Common myeloid progenitor, CD34-positive (primary cell): Measurements from ENCODE around the gene PRSS2.

Source experiments
- CTCF ChIA-PET: fragments of 350-600 bp; sonication (Branson Sonifier 250); formaldehyde crosslinking; loops from one replicate; lab custom pipeline; 2021; ENCODE audit warnings: antibody characterized with exemption; lab: Charles Lee
- POLR2A ChIA-PET: fragments of 350-600 bp; sonication (Branson Sonifier 250); formaldehyde crosslinking; loops from one replicate; lab custom pipeline; 2021; ENCODE audit warnings: antibody characterized with exemption; lab: Charles Lee
- DNase-seq, 3 donors: peaks; one replicate each; pipeline versions ENCODE4 v3.0.0 to v3.0.0-alpha.2; 2013
- H3K27ac ChIP-seq, 2 experiments: 1 replicate in 1 of 2; 2 replicates in 1 of 2; pipeline ENCODE4 v1.7.0; 2013; ENCODE audit warnings: inconsistent platforms in 2 of 2, low read length in 2 of 2, mild to moderate bottlenecking in 2 of 2, low read depth in 1 of 2, moderate library complexity in 1 of 2; ENCODE audit not compliant: severe bottlenecking in 2 of 2, insufficient read depth in 1 of 2, poor library complexity in 1 of 2
- H3K27me3 ChIP-seq, 5 experiments: replicated peaks in 2 of 5; 1 replicate in 3 of 5; 2 replicates in 2 of 5; pipeline versions ENCODE4 v1.6.1 to v1.7.0; 2013; ENCODE audit warnings: low read length in 4 of 5, mild to moderate bottlenecking in 2 of 5, moderate library complexity in 2 of 5, inconsistent platforms in 1 of 5; ENCODE audit not compliant: insufficient read depth in 5 of 5, control insufficient read depth in 4 of 5
- H3K36me3 ChIP-seq, 4 experiments: 1 replicate in 2 of 4; 2 replicates in 2 of 4; pipeline versions ENCODE4 v1.6.1 to v1.7.0; 2013; ENCODE audit warnings: low read length in 3 of 4, control low read depth in 1 of 4, mild to moderate bottlenecking in 1 of 4; ENCODE audit not compliant: control insufficient read depth in 4 of 4, insufficient read depth in 4 of 4
- H3K4me1 ChIP-seq, 4 experiments: 1 replicate in 3 of 4; 2 replicates in 1 of 4; pipeline versions ENCODE4 v1.6.1 to v1.7.1; 2013; ENCODE audit warnings: low read length in 3 of 4, mild to moderate bottlenecking in 3 of 4, control low read depth in 1 of 4, inconsistent platforms in 1 of 4, moderate library complexity in 1 of 4; ENCODE audit not compliant: control insufficient read depth in 4 of 4, insufficient read depth in 4 of 4; ENCODE audit errors: control extremely low read depth in 1 of 4
- H3K4me3 ChIP-seq, 7 experiments: 1 replicate in 4 of 7; 2 replicates in 3 of 7; pipeline versions ENCODE4 v1.5.1 to v1.7.0; 2013; ENCODE audit warnings: mild to moderate bottlenecking in 7 of 7, low read length in 6 of 7, moderate library complexity in 6 of 7, inconsistent platforms in 2 of 7, low read depth in 2 of 7, control low read depth in 1 of 7; ENCODE audit not compliant: insufficient read depth in 4 of 7, control insufficient read depth in 1 of 7; ENCODE audit errors: extremely low read depth in 1 of 7
- H3K9me3 ChIP-seq, 5 experiments: 1 replicate in 4 of 5; 2 replicates in 1 of 5; pipeline versions ENCODE4 v1.6.1 to v1.7.1; 2013; ENCODE audit warnings: low read length in 4 of 5, mild to moderate bottlenecking in 2 of 5, inconsistent platforms in 1 of 5, low read depth in 1 of 5, moderate library complexity in 1 of 5; ENCODE audit not compliant: control insufficient read depth in 4 of 5, insufficient read depth in 2 of 5; ENCODE audit errors: control extremely low read depth in 1 of 5
- WGBS: methylation state at CpG from one replicate; pipeline ENCODE4 v1.1.5; 2013; ENCODE audit not compliant: insufficient coverage; 5-methylcytosine and 5-hydroxymethylcytosine counted together

The PRSS2 gene

DNA sequence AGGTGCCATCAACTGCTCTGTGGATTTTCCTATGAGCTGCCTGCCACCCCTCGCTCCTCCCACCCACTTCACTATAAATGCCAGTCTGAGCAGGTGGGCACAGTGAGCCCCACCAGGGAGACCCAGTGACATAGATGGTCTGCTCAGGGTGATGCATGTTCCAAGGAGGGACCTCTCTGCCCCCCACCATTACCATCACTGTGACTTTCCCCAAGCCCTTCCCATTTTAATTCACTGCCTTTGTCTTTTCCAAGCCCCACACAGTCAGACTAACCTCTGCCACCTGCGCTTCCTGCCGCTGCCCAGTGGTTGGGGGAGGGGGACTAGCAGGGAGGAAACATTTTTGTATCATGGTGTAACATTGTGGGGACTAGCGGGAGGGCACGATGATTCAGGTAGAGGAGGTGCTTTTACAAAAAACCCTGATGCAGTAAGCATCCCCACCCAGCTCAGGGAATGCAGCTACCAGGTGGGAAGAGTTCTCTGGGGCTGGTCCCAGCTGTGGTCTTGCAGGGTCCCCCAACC is 24.6 kb downstream of the PRSS2 start:
- ChIA-PET POLR2A (interaction anchor here (1.4 to 6.2 kb wide), 2 partner anchors 13 to 81 kb away, joined by 7 to 96 read pairs; no protein-coding TSS in a partner anchor), CTCF (interaction anchor here (1.1 to 31.6 kb wide), 3 partner anchors 5 to 58 kb away, joined by 3 to 679 read pairs (median 679); no protein-coding TSS in a partner anchor)
- no peak overlapping the region for H3K27ac ChIP-seq
- WGBS = 10% methylated on average over 2 of the region's 5 CpGs
- peak overlapping the region in 5 of 7 experiments; percentile 68 to 89 (median 88) for H3K4me3 ChIP-seq
- DNase-seq = peak in 2 of 3 donors; percentile 58 to 64
- no peaks in the 10 kb centered on the region for H3K9me3 ChIP-seq
- peaks cover 0 to 6% (median 0%) of the 10 kb centered on the region in 5 experiments for H3K27me3 ChIP-seq
- H3K4me1 ChIP-seq = peaks cover 26 to 68% (median 58%) of the 10 kb centered on the region in 4 experiments
- no peaks in the 10 kb centered on the region for H3K36me3 ChIP-seq

- Histone ChIP-seq H3K36me3 (peaks cover 0 to 5% (median 1%) of the 10 kb centered on the region in 4 experiments), H3K4me1 (peaks cover 27 to 67% (median 53%) of the 10 kb centered on the region in 4 experiments), H3K27ac (peak overlapping the region; percentile 80 to 85), H3K27me3 (peaks cover 0 to 6% (median 0%) of the 10 kb centered on the region in 5 experiments), H3K9me3 (no peaks in the 10 kb centered on the region), H3K4me3 (peak overlapping the region in 6 of 7 experiments; percentile 68 to 89 (median 84))
- DNase-seq = no peak
- ChIA-PET CTCF (interaction anchor here (1.1 to 31.6 kb wide), 3 partner anchors 6 to 58 kb away, joined by 3 to 679 read pairs (median 679); no protein-coding TSS in a partner anchor), POLR2A (interaction anchor here (1.4 to 6.2 kb wide), 2 partner anchors 12 to 82 kb away, joined by 7 to 96 read pairs; no protein-coding TSS in a partner anchor)
- 69% methylated on average over 6 of the region's 9 CpGs for WGBS
Measured at GRCh38 chr7:142796001-142796500, 25.3 kb downstream of the PRSS2 start.

- peak overlapping the region; percentile 52 to 89 (median 79) for H3K4me3 ChIP-seq
- ChIA-PET POLR2A (interaction anchor here (1.2 to 6.2 kb wide), 3 partner anchors 8 to 83 kb away, joined by 3 to 96 read pairs (median 7); no protein-coding TSS in a partner anchor), CTCF (interaction anchor here (1.6 to 31.6 kb wide), 3 partner anchors 6 to 85 kb away, joined by 4 to 679 read pairs (median 679); no protein-coding TSS in a partner anchor)
- peaks cover 0 to 10% (median 6%) of the 10 kb centered on the region in 4 experiments for H3K36me3 ChIP-seq
- peaks cover 27 to 66% (median 52%) of the 10 kb centered on the region in 4 experiments for H3K4me1 ChIP-seq
- peak overlapping the region; percentile 80 to 85 for H3K27ac ChIP-seq
- H3K9me3 ChIP-seq = no peaks in the 10 kb centered on the region
- 17% methylated on average over 59 of the region's 74 CpGs for WGBS
- DNase-seq = peak in 2 of 3 donors; percentile 40 to 58
- peaks cover 0 to 6% (median 0%) of the 10 kb centered on the region in 5 experiments for H3K27me3 ChIP-seq
Measured at GRCh38 chr7:142796501-142797390, 26.0 kb downstream of the PRSS2 start.

GRCh38 chr7:142797391-142798377 is 26.9 kb downstream of the PRSS2 start:
- POLR2A ChIA-PET = interaction anchor here (0.9 to 6.2 kb wide), 4 partner anchors 9 to 85 kb away, joined by 3 to 96 read pairs (median 4); no protein-coding TSS in a partner anchor
- peaks cover 0 to 6% (median 0%) of the 10 kb centered on the region in 5 experiments for H3K27me3 ChIP-seq
- no peaks in the 10 kb centered on the region for H3K9me3 ChIP-seq
- H3K4me1 ChIP-seq = peaks cover 27 to 63% (median 46%) of the 10 kb centered on the region in 4 experiments
- H3K36me3 ChIP-seq = peaks cover 0 to 19% (median 12%) of the 10 kb centered on the region in 4 experiments
- CTCF ChIA-PET = interaction anchor here (1.3 to 31.6 kb wide), 4 partner anchors 7 to 86 kb away, joined by 4 to 679 read pairs (median 342); no protein-coding TSS in a partner anchor
- DNase-seq = peak in 1 of 3 donors; percentile 36
- H3K27ac ChIP-seq = peak overlapping the region; percentile 80 to 85
- peak overlapping the region; percentile 52 to 89 (median 79) for H3K4me3 ChIP-seq
- 8% methylated on average over 26 of the region's 33 CpGs for WGBS

- WGBS = 82% methylated on average over 4 of the region's 11 CpGs
- Histone ChIP-seq H3K27ac (peak overlapping the region; percentile 80 to 85), H3K36me3 (peaks cover 0 to 30% (median 18%) of the 10 kb centered on the region in 4 experiments), H3K27me3 (peaks cover 0 to 6% (median 0%) of the 10 kb centered on the region in 5 experiments), H3K4me3 (peak overlapping the region in 6 of 7 experiments; percentile 68 to 89 (median 84)), H3K4me1 (peaks cover 28 to 66% (median 48%) of the 10 kb centered on the region in 4 experiments), H3K9me3 (no peaks in the 10 kb centered on the region)
- CTCF ChIA-PET = interaction anchor here (0.7 to 31.6 kb wide), 5 partner anchors 8 to 166 kb away, joined by 3 to 679 read pairs (median 4); no protein-coding TSS in a partner anchor
- POLR2A ChIA-PET = interaction anchor here (0.5 to 6.2 kb wide), 5 partner anchors 9 to 86 kb away, joined by 3 to 96 read pairs (median 4); no protein-coding TSS in a partner anchor
- DNase-seq = no peak
Measured at GRCh38 chr7:142798451-142799436, 28.0 kb downstream of the PRSS2 start.
